ENCODE data around the gene AAMP. TPM values are rescaled to one million over a fixed set of nuclear protein-coding genes. Genes with fewer than 3 reads are reported as not detected.
A peak's percentile ranks its signal among the peaks of the same experiment; 100 is the strongest.
"Not testable (repeated sequence)": the region's sequence is repeated elsewhere in the genome, so short reads cannot be mapped to it uniquely, and the experiment has no call there.

AAMP gene
- total RNA-seq, 1 donor from 2014 or later: 88.0 TPM

DNA sequence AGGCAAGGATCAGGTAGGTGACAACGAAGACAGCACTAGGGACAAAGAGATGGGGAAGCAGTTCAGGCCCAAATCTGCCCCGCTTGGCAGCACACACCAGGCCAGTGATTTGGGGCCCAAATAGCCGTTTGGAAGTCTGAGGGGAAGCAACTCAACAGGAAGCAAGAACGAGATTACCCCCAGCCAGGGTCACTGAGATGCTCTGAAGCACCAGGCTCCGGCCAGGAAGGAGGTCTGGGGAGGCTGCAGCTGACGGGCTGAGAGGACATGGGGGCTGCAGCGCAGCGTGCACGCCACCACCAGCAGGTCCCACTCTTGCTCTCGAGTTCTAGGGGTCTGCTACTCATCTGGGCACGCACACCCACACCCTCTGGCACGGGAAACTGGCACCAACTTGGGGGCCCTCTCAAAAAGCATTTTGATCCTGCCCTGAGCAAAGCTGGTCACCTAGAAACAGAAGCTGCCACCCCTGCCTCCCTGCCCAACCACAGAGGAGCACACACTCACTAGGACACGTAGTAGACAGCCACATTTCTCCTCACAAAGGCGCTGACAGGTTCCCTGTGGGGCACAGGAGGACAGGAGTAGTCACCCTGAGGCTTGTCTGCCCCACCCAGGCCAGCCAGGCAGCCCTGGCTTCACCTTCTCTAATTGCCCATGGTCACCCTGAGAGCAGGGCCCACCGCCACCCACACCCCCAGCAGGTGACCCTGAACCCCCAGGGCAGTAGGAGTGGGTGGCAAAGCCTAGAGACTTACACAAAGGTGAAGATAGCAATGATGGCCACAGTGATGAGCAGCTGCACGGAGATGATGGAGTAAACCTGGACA, 8.8 kb upstream of the AAMP start:
- H3K27me3 Mint-ChIP-seq (ENCODE audit: insufficient read depth): no peaks in the 10 kb centered on the region
- no peak overlapping the region for H3K27ac Mint-ChIP-seq
- DNase-seq (ENCODE audit: low spot score): no peak
- no peak overlapping the region for H3K4me3 Mint-ChIP-seq
- intact Hi-C loops (cut with micrococcal nuclease): no loop called here
- H3K9me3 Mint-ChIP-seq: no peaks in the 10 kb centered on the region
- peaks cover 52% of the 10 kb centered on the region for H3K36me3 Mint-ChIP-seq (ENCODE audit: low read depth)
- H3K4me1 Mint-ChIP-seq (ENCODE audit: low read depth): peaks cover 7% of the 10 kb centered on the region

- Mint-ChIP-seq H3K4me1 (ENCODE audit: low read depth) (peaks cover 9% of the 10 kb centered on the region), H3K27me3 (ENCODE audit: insufficient read depth) (no peaks in the 10 kb centered on the region), H3K4me3 (no peak overlapping the region), H3K36me3 (ENCODE audit: low read depth) (peaks cover 53% of the 10 kb centered on the region), H3K27ac (no peak overlapping the region), H3K9me3 (no peaks in the 10 kb centered on the region)
- intact Hi-C loops (cut with micrococcal nuclease): no loop called here
- DNase-seq (ENCODE audit: low spot score): no peak
These were observed 8.0 kb upstream of the AAMP start for GRCh38 chr2:218277921-218278320.

DNA sequence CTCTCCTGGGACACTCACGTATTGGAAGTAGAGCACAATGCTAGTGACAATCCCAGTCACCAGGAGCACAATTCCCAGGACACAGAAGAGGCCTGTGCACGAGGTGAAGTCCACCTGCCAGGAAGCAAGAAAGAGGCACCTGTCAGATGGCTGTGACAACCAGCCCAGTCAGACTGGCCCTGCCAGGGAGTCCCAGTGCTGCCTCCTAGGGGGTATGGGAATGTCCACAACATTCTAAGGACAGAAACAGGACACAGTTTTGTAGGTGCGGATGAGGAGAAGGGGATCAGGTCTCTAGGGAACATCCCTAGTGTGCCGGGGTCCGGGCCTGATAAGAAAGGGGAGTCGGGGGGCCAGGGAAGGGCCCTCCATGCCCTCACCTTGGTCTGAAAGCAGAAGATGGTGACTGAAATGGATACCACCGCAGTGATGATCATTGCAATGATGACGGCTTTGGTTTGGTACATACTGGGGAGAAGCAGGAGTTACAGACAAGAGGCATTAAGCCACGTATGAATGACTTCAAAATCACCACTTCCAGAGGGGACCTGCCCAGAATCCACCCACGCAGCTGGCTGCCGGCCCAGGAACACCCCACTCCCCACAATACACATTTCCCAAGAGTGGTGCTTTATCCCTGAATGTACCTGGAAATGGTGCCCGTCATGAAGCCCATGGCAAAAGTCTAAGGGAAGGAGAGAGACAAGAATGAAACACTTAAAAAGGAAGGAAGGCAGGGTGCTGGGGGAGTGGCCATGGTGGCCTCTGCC, 7.2 kb upstream of the AAMP start:
- Mint-ChIP-seq H3K4me3 (no peak overlapping the region), H3K4me1 (ENCODE audit: low read depth) (peaks cover 13% of the 10 kb centered on the region), H3K27me3 (ENCODE audit: insufficient read depth) (no peaks in the 10 kb centered on the region), H3K27ac (no peak overlapping the region), H3K9me3 (no peaks in the 10 kb centered on the region), H3K36me3 (ENCODE audit: low read depth) (peaks cover 55% of the 10 kb centered on the region)
- intact Hi-C loops (cut with micrococcal nuclease): no loop called here
- no peak for DNase-seq (ENCODE audit: low spot score)

DNA sequence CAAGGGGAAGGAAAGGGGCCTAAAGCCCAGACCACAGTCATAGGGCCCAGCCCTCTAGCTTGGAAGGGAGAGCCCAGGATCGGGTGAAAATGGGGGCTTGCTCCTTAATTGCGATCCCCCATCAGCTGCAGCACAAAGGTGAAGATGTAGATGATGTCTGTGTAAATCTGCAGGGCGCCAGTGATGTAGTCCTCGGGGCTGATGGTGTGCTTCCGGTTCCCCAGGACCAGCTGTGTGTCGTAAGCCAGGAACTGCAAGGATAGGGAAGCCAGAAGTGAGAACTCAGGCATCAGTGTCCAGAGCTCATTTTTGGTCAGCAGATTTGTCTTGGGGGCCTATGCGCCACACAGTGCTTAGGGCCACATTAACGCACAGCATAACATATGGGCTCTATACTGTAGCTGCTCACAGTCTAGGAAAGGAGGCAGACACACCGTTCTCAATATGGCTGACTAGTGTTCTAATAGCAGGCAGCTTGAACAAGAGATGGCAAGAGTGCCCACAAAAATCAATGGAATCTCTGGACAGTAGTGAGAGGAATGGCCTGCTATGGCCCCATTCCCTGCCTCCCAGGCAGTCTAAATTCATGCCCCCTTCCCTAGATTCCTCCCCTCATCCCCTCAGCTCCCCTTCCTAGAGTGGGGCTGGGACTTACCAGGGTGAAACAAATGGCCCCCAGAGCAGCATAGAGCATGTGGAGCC, 5.6 kb upstream of the AAMP start:
- peaks cover 57% of the 10 kb centered on the region for H3K36me3 Mint-ChIP-seq (ENCODE audit: low read depth)
- no peaks in the 10 kb centered on the region for H3K9me3 Mint-ChIP-seq
- H3K4me3 Mint-ChIP-seq: no peak overlapping the region
- H3K27me3 Mint-ChIP-seq (ENCODE audit: insufficient read depth): no peaks in the 10 kb centered on the region
- intact Hi-C loops (cut with micrococcal nuclease): no loop called here
- DNase-seq (ENCODE audit: low spot score): no peak
- no peak overlapping the region for H3K27ac Mint-ChIP-seq
- H3K4me1 Mint-ChIP-seq (ENCODE audit: low read depth): peaks cover 28% of the 10 kb centered on the region

DNA sequence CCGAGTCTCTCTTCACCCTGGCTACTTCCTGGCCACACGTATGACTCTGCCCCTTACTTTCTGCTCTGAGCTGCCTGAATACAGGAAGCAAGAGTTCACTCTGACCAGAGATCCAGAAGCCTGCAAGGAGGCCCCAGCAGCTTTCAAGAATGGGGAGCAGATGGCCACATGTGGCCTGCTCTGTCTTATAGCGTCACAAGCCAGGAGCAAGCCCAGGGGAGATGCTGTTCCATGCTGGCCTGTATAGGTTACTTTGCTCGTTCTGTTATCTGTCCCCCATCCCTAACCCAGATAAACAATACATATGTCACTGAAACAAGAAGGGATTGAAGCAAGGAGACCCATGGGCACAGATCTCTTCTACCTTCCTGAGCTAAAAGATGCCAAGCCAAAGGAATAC, 4.6 kb upstream of the AAMP start:
- no peak for DNase-seq (ENCODE audit: low spot score)
- peaks cover 54% of the 10 kb centered on the region for H3K36me3 Mint-ChIP-seq (ENCODE audit: low read depth)
- H3K4me3 Mint-ChIP-seq: no peak overlapping the region
- intact Hi-C loops (cut with micrococcal nuclease): loop anchor here (5.0 kb wide), 1 partner anchor 1268 kb away; the partner anchor contains the start of genes CHPF and TMEM198
- peaks cover under 1% of the 10 kb centered on the region for H3K27me3 Mint-ChIP-seq (ENCODE audit: insufficient read depth)
- H3K9me3 Mint-ChIP-seq: no peaks in the 10 kb centered on the region
- no peak overlapping the region for H3K27ac Mint-ChIP-seq
- H3K4me1 Mint-ChIP-seq (ENCODE audit: low read depth): peaks cover 28% of the 10 kb centered on the region

DNA sequence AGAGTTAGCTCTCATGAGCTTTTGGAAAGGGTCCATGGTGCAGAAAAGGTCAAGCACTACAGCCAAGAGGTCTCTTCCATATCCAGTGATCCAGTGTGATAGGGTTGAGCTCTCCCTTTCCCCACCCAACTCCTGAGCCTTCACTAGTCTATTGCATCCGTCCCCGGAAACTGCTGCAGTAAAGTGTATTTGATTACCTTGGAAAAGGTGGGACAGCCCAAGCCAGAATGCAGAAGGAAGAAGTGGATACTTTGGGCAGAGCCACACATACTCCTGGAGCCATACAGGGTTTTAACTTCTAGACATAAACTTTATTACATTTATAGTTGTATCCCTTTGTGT, 3.9 kb upstream of the AAMP start:
- intact Hi-C loops (cut with micrococcal nuclease): loop anchor here (2.0 to 5.0 kb wide), 2 partner anchors 49 to 1268 kb away; partner anchors contain the start of genes CHPF and TMEM198
- DNase-seq (ENCODE audit: low spot score): no peak
- Mint-ChIP-seq H3K4me1 (ENCODE audit: low read depth) (peaks cover 34% of the 10 kb centered on the region), H3K9me3 (no peaks in the 10 kb centered on the region), H3K4me3 (no peak overlapping the region), H3K27ac (peak overlapping the region; percentile 52), H3K27me3 (ENCODE audit: insufficient read depth) (peaks cover 1% of the 10 kb centered on the region), H3K36me3 (ENCODE audit: low read depth) (peaks cover 57% of the 10 kb centered on the region)

DNA sequence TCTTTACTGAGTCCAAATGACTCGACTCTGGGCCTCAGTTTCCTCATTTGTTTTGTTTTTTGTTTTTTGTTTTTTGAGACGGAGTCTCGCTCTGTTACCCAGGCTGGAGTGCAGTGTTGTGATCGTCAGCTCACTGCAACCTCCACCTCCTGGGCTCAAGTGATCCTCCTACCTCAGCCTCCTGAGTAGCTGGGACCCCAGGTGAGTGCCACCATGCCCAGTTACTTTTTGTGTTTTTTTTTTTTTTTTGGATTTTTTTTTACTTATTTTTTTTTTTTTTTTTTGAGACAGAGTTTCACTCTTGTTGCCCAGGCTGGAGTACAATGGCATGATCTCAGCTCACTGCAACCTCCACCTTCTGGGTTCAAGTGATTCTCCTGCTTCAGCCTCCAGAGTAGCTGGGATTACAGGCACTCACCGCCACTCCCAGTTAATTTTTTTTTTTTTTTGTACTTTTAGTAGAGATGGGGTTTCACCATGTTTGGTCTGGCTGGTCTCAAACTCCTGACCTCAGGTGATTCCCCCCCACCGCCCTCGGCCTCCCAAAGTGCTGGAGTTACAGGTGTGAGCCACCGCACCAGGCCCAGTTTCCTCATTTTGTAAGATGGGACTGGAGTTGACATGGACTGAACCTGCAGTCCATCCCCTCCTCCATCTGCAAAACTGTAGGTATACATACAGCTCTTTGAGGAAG, 3.4 kb upstream of the AAMP start:
- not testable (repeated sequence) for DNase-seq (ENCODE audit: low spot score); H3K27me3 Mint-ChIP-seq (ENCODE audit: insufficient read depth); H3K4me3 Mint-ChIP-seq; H3K9me3 Mint-ChIP-seq
- H3K27ac Mint-ChIP-seq: peak overlapping the region; percentile 52
- H3K4me1 Mint-ChIP-seq (ENCODE audit: low read depth): peaks cover 34% of the 10 kb centered on the region
- intact Hi-C loops (cut with micrococcal nuclease): loop anchor here (2.0 to 5.0 kb wide), 2 partner anchors 49 to 1269 kb away; partner anchors contain the start of genes CHPF and TMEM198
- peaks cover 56% of the 10 kb centered on the region for H3K36me3 Mint-ChIP-seq (ENCODE audit: low read depth)

DNA sequence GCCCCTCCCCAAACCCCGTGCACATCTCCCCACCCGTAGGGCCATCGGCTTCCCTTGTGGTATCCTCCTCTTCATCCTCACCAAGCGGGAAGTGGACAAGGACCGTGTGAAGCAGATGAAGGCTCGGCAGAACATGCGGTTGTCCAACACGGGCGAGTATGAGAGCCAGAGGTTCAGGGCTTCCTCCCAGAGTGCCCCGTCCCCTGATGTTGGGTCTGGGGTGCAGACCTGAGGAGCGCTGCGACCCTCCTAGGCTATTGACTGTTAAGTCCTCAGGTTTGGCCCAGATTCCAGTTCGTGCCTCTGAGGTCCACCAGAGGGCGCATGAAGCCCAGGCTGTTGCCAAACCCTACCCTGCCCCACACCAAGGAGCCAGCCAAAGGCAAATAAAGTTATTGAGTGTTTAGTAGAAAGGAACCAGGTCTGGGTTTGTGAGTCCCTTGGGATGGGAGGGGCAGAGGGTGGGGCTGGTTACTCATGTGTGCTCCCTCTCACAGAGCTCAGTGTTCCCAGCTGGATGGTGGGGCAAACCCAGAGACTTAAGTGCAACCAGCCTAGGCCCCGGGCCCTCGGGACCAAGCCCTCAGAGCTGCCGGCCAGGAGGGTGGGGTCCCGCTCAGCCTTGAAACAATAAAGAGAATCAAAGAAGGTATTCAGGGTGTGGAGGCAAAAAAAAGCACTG, 2.7 kb upstream of the AAMP start:
- H3K36me3 Mint-ChIP-seq (ENCODE audit: low read depth): peaks cover 53% of the 10 kb centered on the region
- peaks cover 34% of the 10 kb centered on the region for H3K4me1 Mint-ChIP-seq (ENCODE audit: low read depth)
- H3K27me3 Mint-ChIP-seq (ENCODE audit: insufficient read depth): peaks cover 1% of the 10 kb centered on the region
- peak; percentile 64 for DNase-seq (ENCODE audit: low spot score)
- intact Hi-C loops (cut with micrococcal nuclease): loop anchor here (1.0 to 5.0 kb wide), 6 partner anchors 20 to 1270 kb away; partner anchors contain the start of genes CATIP, CHPF, TMBIM1 and TMEM198
- H3K9me3 Mint-ChIP-seq: no peaks in the 10 kb centered on the region
- peak overlapping the region; percentile 89 for H3K4me3 Mint-ChIP-seq
- no peak overlapping the region for H3K27ac Mint-ChIP-seq

DNA sequence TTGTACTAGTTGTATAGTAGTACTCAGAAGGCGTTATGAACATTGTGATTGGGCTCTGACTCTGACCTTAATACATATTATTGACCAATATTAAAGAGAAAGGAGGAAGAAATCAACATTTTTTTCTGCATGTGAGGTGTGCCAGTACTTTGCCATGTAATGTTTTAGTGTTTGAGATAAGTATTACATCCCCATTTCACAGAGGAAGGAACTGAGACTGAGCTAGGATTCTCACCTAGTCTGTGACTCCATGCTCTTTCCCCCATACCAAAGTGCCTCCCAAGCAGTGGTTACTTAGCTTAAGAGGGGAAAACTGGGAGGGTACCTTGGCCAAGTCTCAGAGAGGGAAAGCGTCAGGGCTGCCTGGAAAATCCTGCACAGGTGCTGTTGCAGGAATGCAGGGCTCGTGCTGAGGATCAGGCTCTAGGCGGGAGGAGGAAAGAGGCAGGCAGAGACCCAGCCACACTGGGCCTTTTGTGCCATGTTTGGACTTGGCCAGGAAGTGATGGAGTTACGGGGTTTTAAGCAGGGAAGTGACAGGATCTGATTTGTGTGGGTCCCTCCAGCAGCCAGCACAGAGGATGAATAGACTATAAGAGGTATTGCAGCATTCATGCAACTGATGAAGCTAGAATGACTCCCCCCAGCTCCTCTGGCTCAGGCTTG, 2.1 kb upstream of the AAMP start:
- intact Hi-C loops (cut with micrococcal nuclease): loop anchor here (1.0 to 5.0 kb wide), 6 partner anchors 20 to 1270 kb away; partner anchors contain the start of genes CATIP, CHPF, TMBIM1 and TMEM198
- Mint-ChIP-seq H3K27me3 (ENCODE audit: insufficient read depth) (peaks cover 1% of the 10 kb centered on the region), H3K4me3 (peak overlapping the region; percentile 89), H3K9me3 (no peaks in the 10 kb centered on the region), H3K4me1 (ENCODE audit: low read depth) (peaks cover 34% of the 10 kb centered on the region), H3K27ac (peak overlapping the region; percentile 37), H3K36me3 (ENCODE audit: low read depth) (peaks cover 53% of the 10 kb centered on the region)
- DNase-seq (ENCODE audit: low spot score): no peak

- peak overlapping the region; percentile 89 for H3K4me3 Mint-ChIP-seq
- peaks cover 38% of the 10 kb centered on the region for H3K4me1 Mint-ChIP-seq (ENCODE audit: low read depth)
- peak overlapping the region; percentile 37 for H3K27ac Mint-ChIP-seq
- H3K9me3 Mint-ChIP-seq: no peaks in the 10 kb centered on the region
- no peak for DNase-seq (ENCODE audit: low spot score)
- peaks cover 50% of the 10 kb centered on the region for H3K36me3 Mint-ChIP-seq (ENCODE audit: low read depth)
- intact Hi-C loops (cut with micrococcal nuclease): loop anchor here (5.0 kb wide), 1 partner anchor 1271 kb away; the partner anchor contains the start of genes CHPF and TMEM198
- H3K27me3 Mint-ChIP-seq (ENCODE audit: insufficient read depth): peaks cover 1% of the 10 kb centered on the region
These were observed 1.5 kb upstream of the AAMP start for GRCh38 chr2:218271487-218271797.

- H3K4me3 Mint-ChIP-seq: peak overlapping the region; percentile 89
- H3K36me3 Mint-ChIP-seq (ENCODE audit: low read depth): peaks cover 48% of the 10 kb centered on the region
- intact Hi-C loops (cut with micrococcal nuclease): loop anchor here (1.0 to 5.0 kb wide), 12 partner anchors 15 to 1271 kb away; partner anchors contain the start of genes ARPC2, BCS1L, CHPF and CNOT9
- H3K9me3 Mint-ChIP-seq: no peaks in the 10 kb centered on the region
- DNase-seq (ENCODE audit: low spot score): no peak
- peak overlapping the region; percentile 87 for H3K27ac Mint-ChIP-seq
- H3K4me1 Mint-ChIP-seq (ENCODE audit: low read depth): peaks cover 38% of the 10 kb centered on the region
- H3K27me3 Mint-ChIP-seq (ENCODE audit: insufficient read depth): peaks cover 1% of the 10 kb centered on the region
These were observed 967 bp upstream of the AAMP start for GRCh38 chr2:218270721-218271486.
